ENCODE results near the gene APOBEC3C. TPM values are rescaled to one million over a fixed set of nuclear protein-coding genes. Genes with fewer than 3 reads are reported as not detected.

APOBEC3C gene
- total RNA-seq, result 16.2 TPM

- TF ChIP-seq POLR2AphosphoS5 (IDR thresholded peaks at IDR 0.05; ENCODE audit: insufficient read depth in 1 of 2, low read depth in 1 of 2) (peak; percentile 56 to 70), CTCF (IDR thresholded peaks at IDR 0.05) (no peak), POLR2A (IDR thresholded peaks at IDR 0.05) (peak in 1 of 2 donors; percentile 57)
- peak within 1 kb of the TSS; percentile 84 for H3K27ac ChIP-seq
- no peaks in the 10 kb centered on the region for H3K9me3 ChIP-seq
- no peaks in the 10 kb centered on the region for H3K27me3 ChIP-seq
- intact Hi-C loops (cut with DNase I), result loop anchor here (10.0 kb wide), 1 partner anchor 111 kb away; no protein-coding TSS in a partner anchor
- H3K4me1 ChIP-seq, result peaks cover 18% of the 10 kb centered on the region
- H3K36me3 ChIP-seq, result no peaks in the 10 kb centered on the region
- peak within 1 kb of the TSS; percentile 51 to 67 for H3K4me3 ChIP-seq
- DNase-seq (ENCODE audit: extremely low spot score in 2 of 2), result peak in 1 of 2 donors; percentile 93
These were observed at the start of gene APOBEC3C for GRCh38 chr22:39013942-39014722. Gene APOBEC3C, plus strand, starts transcription at chr22:39014257. Its CDS starts 106 bp downstream, at chr22:39014363.

- Histone ChIP-seq H3K36me3 (no peaks in the 10 kb centered on the region), H3K27me3 (no peaks in the 10 kb centered on the region), H3K27ac (no peak overlapping the region), H3K4me1 (no peaks in the 10 kb centered on the region), H3K4me3 (no peak overlapping the region), H3K9me3 (no peaks in the 10 kb centered on the region)
- DNase-seq (ENCODE audit: extremely low spot score in 2 of 2), result no peak
- TF ChIP-seq CTCF (IDR thresholded peaks at IDR 0.05) (no peak), POLR2A (IDR thresholded peaks at IDR 0.05) (no peak), POLR2AphosphoS5 (IDR thresholded peaks at IDR 0.05; ENCODE audit: insufficient read depth in 1 of 2, low read depth in 1 of 2) (no peak)
- intact Hi-C loops (cut with DNase I), result no loop called here
These were observed 49.8 kb upstream of the APOBEC3C start for GRCh38 chr22:38964306-38964705.

- Histone ChIP-seq H3K27ac (no peak overlapping the region), H3K9me3 (no peaks in the 10 kb centered on the region), H3K36me3 (no peaks in the 10 kb centered on the region), H3K4me1 (no peaks in the 10 kb centered on the region), H3K4me3 (no peak overlapping the region), H3K27me3 (no peaks in the 10 kb centered on the region)
- no peak for TF ChIP-seq POLR2A (IDR thresholded peaks at IDR 0.05)
- no peak for TF ChIP-seq CTCF (IDR thresholded peaks at IDR 0.05)
- TF ChIP-seq POLR2AphosphoS5 (IDR thresholded peaks at IDR 0.05; ENCODE audit: insufficient read depth in 1 of 2, low read depth in 1 of 2), result no peak
- no peak for DNase-seq (ENCODE audit: extremely low spot score in 2 of 2)
- intact Hi-C loops (cut with DNase I), result no loop called here
These were observed 49.1 kb upstream of the APOBEC3C start for GRCh38 chr22:38964989-38965388.

- Histone ChIP-seq H3K4me1 (no peaks in the 10 kb centered on the region), H3K9me3 (no peaks in the 10 kb centered on the region), H3K36me3 (no peaks in the 10 kb centered on the region), H3K4me3 (no peak overlapping the region), H3K27ac (no peak overlapping the region), H3K27me3 (no peaks in the 10 kb centered on the region)
- intact Hi-C loops (cut with DNase I), result no loop called here
- TF ChIP-seq CTCF (IDR thresholded peaks at IDR 0.05) (no peak), POLR2A (IDR thresholded peaks at IDR 0.05) (no peak), POLR2AphosphoS5 (IDR thresholded peaks at IDR 0.05; ENCODE audit: insufficient read depth in 1 of 2, low read depth in 1 of 2) (no peak)
- DNase-seq (ENCODE audit: extremely low spot score in 2 of 2), result no peak
These were observed 48.3 kb upstream of the APOBEC3C start for GRCh38 chr22:38965614-38966379.

GRCh38 chr22:38966380-38966702 lies 47.7 kb upstream of the APOBEC3C start:
- intact Hi-C loops (cut with DNase I), result no loop called here
- TF ChIP-seq POLR2AphosphoS5 (IDR thresholded peaks at IDR 0.05; ENCODE audit: insufficient read depth in 1 of 2, low read depth in 1 of 2) (no peak), CTCF (IDR thresholded peaks at IDR 0.05) (no peak), POLR2A (IDR thresholded peaks at IDR 0.05) (no peak)
- no peaks in the 10 kb centered on the region for H3K4me1 ChIP-seq
- no peak for DNase-seq (ENCODE audit: extremely low spot score in 2 of 2)
- H3K9me3 ChIP-seq, result no peaks in the 10 kb centered on the region
- no peaks in the 10 kb centered on the region for H3K36me3 ChIP-seq
- H3K27me3 ChIP-seq, result no peaks in the 10 kb centered on the region
- no peak overlapping the region for H3K27ac ChIP-seq
- no peak overlapping the region for H3K4me3 ChIP-seq

Data from vagina (tissue), 2 donors.